GDM1 (cell line): ENCODE measurements around the gene TNFRSF1B.

Experiments
- DNase-seq: peaks from one replicate; lab custom pipeline; 2025; lab: John Stamatoyannopoulos, UW

Gene TNFRSF1B

DNA sequence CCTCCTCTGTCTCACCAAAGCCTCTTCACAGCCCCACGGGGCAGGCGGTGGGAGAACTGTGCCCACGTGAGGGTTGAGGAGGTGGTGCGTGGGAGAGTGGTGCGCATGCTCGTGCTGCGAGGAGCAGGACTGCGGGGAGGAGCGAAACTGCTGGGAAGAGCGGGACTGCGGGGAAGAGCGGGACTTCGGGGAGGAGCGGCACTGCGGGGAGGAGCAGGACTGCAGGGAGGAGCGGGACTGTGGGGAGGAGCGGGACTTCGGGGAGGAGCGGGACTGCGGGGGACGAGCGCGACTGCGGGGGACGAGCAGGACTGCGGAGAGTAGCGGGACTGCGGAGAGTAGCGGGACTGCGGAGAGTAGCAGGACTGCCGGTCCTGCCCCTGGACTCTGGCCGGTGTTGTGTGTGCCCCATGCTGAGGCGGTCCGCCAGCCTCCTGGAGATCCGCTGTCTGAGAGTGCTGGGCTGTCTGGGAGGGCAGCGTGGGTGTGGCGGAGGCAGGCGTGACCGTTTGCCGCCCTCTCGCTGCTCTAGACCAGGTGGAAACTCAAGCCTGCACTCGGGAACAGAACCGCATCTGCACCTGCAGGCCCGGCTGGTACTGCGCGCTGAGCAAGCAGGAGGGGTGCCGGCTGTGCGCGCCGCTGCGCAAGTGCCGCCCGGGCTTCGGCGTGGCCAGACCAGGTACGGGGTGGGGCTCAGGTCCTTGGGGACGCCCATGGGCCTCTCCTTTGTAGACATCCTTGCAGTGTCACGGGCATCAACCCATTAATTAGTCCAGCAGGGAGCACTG lies 24.6 kb downstream of the TNFRSF1B start:
- no peak for DNase-seq

DNA sequence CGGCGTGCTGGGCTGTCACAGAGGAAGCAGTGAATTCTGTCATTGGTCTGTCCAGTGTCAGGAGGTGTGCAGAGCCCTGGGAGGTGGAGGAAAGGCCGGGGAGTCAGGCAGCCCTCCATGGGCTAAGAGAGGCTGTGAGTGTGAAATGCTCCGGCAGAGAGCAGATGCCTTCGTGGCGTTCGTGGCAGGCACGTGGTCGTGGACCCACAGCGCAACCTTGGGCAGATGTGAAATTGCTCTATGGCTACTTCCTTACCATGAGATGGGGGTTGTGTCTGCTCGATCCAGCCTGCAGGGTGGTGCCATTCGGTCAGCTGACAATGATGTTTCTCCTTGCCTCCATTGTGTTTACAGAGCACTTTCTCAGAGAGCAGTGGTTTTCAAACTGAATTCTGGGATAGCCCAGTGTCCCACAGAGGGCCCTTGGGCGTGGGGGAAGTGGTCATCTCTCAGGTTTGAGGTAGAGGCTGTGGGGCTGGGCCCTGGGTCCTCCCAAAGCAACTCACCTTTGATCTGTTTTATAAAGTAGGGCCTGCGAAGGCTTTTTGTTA lies 27.9 kb downstream of the TNFRSF1B start:
- no peak for DNase-seq

DNA sequence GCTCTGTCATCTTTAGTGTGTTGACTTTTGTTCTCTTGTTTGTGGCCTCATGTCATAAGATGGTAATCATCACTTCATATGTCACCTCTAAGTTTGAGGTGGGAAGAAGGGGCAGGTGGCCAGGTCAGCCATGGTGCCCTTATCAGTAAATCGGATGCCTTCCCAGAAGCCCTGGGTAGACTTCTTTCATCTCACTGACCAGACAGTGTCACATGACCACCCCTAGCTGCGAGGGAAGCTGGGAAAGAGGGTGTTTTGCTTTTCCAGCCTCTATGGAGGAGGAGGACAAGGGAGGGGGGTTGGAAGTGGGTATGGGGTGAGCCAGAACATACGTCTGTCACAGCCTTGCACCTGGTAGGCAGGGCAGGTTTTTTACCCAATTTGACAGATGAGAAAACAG lies 28.6 kb downstream of the TNFRSF1B start:
- DNase-seq = no peak

DNA sequence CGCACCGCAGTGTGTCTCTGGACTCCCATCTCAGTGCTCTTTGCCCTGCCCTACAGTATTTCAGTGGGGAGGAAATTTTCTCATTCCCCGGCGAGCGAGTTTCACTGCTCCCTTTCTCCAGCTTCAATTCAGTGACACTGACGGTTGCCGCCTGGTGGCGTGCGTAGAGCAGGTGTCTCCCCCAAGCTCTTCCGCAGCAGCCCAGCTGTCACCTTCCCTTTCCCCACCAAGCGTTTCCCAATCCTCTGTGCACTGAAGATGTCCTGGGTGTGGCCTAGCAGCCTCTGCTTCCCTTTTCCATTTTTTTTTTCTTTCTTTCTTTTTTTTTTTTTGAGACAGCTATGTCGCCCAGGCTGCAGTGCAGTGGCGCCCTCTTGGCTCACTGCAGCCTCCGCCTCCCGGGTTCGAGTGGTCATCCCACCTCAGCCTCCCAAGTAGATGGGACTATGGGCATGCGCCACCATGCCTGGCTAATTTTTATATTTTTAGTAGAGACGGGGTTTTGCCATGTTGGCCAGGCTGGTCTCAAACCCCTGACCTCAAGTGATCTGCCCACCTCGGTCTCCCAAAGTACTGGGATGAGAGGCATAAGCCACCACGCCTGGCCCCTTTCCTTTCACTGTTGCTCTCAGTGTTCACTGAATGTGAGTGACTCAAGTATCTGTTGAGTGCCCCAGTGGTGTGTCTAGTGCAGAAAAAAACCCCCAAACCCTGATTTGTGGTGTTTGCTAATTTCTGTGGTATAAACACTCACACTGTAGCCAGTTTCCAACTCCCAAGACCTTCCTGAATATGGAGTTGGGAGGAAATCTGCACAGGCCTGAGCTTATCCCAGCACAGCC lies 30.1 kb downstream of the TNFRSF1B start:
- no peak for DNase-seq

DNA sequence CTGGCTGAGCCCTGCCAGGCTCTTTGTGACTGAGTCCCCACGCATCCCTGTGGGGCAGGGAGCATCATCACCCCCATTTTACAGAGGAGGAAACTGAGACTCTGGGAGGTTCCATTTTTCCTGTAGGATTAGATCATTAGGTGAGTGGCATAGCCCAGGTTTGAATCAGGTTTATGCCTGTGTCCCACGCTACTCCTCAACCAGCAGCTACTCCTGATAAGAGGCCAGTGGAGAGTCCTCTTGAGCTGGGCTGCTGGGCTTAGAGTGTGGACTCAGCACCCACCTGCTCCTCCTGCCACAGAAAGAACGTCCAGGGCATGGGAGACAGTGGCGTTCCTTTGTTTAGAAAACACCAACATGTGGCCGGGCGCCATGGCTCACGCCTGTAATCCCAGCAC lies 30.7 kb downstream of the TNFRSF1B start:
- no peak for DNase-seq

DNA sequence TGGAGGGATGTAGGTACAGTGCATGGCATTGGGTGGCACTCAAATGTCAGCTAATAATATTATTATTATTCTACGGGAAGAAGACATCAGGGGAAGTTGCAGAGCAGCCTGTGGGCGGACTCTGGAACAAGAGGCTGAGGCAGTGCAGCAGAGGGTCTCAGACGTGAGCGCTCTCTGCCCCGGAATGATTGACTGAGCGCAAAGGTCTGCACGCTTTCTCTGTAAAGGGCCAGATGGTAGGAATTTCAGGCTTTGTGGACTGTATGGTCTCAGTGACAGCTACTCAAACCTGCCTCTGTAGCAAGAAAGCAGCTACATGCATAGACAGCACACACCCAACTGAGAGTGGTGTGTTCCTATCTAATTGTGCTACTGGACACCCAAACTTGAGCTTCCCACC lies 33.4 kb downstream of the TNFRSF1B start:
- no peak for DNase-seq

DNA sequence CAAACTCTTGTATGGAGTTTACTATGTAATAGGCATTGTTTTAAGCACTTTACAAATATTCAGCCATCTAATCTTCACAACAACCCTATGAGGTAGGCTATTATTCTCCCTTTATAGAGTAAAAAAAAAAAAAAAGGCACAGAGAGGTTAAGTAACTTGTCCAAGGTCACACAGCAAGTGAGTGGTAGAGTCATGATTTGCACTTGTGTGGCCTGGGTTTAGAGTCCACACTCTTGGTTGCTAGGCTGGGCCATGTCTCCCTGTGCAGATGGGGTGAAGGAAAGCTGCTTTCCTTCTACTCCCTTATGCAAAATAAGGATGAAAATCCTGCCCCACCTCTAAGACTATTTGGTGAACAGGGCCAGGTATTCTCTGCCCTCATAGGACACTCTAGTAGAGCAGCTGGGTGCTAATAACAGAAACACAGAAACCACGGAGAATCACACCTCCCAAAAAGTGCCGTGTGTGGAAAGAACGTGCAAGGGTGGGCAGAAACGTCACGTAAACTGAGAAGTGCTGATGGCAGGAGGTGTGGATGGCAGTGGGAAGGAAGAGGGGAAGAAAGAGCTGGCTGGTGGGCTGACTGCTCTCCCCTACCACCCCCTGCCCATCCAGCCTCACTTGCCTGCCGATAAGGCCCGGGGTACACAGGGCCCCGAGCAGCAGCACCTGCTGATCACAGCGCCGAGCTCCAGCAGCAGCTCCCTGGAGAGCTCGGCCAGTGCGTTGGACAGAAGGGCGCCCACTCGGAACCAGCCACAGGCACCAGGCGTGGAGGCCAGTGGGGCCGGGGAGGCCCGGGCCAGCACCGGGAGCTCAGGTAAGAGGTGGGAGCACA lies 34.8 kb downstream of the TNFRSF1B start:
- DNase-seq = no peak

DNA sequence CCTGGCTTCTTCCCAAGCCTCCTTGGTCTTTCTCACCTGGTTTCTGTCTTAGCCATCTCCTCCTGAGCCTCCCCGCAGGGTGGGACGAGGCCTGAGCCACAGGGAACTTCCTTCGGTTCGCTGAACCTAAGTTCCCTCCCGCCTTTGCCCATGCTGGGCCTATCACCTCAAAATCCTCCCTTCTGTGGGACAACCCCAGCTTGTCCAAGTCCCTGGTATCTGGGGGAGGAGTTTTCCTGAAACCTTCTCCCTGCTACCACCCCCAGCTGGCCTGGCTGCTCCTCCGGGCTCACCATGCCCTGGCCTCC lies 35.4 kb downstream of the TNFRSF1B start:
- no peak for DNase-seq

DNA sequence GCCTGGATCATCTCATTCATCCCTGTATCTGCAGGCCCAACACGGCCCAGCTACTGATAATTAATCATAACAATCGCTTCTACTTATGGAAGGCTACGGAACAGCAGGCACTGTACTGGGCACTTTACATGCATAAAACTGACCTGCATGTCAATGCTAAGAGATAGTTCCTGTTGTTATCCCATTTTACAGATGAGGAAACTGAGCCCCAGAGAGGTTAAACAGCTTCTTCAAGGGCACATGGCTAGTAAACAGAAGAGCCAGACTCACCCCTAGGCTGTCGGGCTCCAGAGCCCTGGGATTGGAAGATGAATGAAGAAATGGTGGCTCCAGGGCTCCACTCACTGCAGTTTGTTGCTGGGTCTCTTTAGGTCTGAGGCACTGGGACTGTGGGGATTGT lies 35.8 kb downstream of the TNFRSF1B start:
- no peak for DNase-seq

DNA sequence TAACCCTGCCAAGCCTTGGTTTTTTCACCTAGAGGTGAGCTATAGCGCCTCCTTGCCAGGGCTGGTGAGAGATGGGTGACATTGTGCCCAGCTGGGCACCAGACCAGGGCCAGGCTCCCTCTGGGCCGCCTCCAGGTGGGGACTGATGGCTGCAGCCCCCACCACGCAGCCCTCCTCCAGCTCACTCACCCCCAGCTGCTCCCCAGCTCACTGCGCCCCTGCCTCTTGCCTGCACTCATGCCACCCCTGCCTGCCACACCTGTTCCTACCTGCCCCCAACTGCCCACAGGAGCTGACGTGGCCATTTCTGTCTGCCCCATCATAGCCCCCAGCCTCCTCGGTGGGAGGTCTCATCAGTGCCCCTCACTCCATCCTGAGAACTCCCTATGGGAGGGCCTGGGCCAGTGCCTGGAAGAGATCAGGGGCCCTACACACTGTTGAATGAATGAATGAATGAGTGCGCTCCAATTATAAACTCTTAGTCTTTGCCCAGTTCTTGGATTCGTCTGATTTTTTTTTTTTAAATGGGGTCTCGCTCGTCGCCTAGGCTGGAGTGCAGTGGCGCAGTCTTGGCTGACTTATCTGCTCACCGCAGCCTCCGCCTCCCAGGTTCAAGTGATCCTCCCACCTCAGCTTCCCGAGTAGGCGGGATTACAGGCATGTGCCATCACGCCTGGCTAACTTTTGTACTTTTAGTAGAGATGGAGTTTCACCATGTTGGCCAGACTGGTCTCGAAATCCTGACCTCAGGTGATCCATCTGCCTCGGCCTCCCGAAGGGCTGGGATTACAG lies 36.6 kb downstream of the TNFRSF1B start:
- no peak for DNase-seq

DNA sequence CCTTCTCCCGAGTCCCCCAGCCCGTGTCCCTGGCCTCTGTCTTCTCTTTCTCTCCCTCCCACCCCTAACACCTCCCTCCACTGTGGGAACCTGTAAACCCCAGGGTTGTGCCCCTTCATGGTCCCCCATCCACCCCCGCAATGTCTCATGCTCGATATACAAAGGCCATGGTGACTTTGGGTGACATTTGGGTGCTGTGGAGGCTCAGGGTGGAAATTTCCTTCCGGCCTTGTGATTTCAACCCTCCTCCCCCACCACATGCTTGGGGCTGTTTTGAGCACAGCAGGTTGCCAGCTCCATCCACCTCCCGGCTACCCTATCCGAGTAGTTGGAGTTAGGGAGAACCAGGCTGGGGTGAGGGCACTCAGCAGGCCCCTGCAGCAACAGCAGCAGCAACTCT lies 37.3 kb downstream of the TNFRSF1B start:
- DNase-seq = no peak

DNA sequence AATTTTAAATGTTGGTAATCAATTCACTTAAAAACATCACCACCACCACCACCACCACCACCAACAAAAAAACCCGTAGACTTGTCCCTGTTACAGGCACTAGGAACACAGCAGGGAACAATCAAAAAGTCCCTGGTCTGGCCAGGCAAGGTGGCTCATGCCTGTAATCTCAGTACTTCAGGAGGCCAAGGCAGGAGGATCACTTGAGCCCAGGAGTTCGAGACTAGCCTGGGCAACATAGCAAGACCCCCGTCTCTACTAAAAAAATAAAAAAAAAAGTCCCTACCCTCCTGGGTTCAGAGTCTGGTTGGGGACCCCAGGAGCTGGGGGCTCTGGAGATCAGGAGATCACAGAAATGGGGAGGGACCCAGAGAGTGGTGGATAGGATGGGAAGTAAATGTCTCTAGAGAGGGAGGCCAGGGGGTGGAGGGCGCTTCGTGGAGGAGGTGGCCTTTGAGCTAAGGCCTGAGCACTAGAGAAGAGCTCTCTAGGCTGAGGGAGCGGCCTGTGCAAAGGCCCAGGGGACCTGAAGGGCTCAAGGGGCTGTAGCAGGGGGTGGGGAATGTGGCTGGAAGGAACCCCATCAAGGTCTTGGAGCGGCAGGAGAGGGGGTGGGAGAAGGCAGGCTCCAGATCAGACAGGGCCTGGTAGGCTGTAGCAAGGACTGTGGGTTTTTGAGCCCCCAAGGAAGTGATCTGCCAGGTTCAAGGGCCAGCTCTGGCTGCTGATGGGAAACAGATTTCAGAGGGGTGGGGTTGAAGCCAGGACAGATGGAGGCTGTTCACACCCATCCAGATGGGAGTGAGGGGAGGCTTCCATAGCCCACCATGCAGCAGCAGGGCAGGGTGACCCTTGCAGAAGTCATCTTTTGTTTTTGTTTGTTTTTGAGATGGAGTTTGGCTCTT lies 38.2 kb downstream of the TNFRSF1B start:
- DNase-seq = no peak

DNA sequence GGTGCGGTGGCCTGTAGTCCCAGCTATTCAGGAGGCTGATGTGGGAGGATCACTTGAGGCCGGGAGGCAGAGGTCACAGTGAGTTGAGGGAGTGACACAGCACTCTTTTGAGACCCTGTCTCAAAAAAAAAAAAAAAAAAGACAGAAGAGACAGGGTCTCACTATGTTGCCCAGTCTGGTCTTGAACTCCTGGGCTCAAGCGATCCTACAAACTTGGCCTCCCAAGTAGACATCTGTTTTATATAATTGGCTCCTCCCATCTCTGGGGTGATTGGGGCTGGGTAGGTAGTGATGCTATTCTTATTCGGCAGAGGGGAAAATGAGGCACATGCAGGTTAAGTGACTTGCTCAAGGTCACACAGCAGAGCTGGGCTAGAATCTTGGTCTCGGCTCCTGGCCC lies 39.4 kb downstream of the TNFRSF1B start:
- no peak for DNase-seq

DNA sequence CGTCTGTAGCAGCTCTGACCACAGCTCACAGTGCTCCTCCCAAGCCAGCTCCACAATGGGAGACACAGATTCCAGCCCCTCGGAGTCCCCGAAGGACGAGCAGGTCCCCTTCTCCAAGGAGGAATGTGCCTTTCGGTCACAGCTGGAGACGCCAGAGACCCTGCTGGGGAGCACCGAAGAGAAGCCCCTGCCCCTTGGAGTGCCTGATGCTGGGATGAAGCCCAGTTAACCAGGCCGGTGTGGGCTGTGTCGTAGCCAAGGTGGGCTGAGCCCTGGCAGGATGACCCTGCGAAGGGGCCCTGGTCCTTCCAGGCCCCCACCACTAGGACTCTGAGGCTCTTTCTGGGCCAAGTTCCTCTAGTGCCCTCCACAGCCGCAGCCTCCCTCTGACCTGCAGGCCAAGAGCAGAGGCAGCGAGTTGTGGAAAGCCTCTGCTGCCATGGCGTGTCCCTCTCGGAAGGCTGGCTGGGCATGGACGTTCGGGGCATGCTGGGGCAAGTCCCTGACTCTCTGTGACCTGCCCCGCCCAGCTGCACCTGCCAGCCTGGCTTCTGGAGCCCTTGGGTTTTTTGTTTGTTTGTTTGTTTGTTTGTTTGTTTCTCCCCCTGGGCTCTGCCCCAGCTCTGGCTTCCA lies 40.1 kb downstream of the TNFRSF1B start:
- DNase-seq = no peak

DNA sequence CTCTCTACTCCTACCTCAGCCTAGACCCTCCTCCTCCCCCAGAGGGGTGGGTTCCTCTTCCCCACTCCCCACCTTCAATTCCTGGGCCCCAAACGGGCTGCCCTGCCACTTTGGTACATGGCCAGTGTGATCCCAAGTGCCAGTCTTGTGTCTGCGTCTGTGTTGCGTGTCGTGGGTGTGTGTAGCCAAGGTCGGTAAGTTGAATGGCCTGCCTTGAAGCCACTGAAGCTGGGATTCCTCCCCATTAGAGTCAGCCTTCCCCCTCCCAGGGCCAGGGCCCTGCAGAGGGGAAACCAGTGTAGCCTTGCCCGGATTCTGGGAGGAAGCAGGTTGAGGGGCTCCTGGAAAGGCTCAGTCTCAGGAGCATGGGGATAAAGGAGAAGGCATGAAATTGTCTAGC lies 41.5 kb downstream of the TNFRSF1B start:
- DNase-seq = no peak

DNA sequence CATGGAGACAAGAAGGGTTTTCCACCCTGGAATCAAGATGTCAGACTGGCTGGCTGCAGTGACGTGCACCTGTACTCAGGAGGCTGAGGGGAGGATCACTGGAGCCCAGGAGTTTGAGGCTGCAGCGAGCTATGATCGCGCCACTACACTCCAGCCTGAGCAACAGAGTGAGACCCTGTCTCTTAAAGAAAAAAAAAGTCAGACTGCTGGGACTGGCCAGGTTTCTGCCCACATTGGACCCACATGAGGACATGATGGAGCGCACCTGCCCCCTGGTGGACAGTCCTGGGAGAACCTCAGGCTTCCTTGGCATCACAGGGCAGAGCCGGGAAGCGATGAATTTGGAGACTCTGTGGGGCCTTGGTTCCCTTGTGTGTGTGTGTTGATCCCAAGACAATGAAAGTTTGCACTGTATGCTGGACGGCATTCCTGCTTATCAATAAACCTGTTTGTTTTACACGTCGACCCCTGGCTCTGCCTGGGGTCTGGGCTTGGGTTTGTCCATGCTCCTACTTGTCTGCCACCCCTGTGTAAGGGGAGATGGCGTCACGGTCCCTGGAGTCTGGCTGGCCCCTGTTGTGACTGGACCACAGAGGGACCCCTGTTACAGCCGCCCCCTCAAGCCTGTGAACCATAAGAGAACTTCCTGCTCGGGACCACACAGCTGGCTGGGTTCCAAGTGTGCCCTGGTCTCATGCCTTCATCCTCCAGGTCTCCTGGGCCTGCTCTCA lies 42.1 kb downstream of the TNFRSF1B start:
- DNase-seq = peak; percentile 67

DNA sequence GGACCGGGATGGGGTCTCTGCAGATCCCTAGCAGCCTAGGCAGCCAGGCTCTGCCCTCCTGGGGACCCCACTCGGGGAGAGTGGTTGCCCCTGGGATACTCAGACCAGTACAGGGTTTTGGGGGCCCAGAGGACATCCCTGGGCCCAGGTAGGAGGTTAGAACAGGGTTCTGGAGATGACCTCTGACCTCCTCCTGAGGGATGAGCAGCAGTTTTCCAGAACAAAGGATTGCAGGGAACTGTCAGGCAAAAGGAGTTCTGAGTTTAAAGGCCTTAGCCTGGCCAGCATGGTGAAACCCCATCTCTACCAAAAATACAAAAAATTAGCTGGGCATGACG lies 42.7 kb downstream of the TNFRSF1B start:
- DNase-seq = no peak

DNA sequence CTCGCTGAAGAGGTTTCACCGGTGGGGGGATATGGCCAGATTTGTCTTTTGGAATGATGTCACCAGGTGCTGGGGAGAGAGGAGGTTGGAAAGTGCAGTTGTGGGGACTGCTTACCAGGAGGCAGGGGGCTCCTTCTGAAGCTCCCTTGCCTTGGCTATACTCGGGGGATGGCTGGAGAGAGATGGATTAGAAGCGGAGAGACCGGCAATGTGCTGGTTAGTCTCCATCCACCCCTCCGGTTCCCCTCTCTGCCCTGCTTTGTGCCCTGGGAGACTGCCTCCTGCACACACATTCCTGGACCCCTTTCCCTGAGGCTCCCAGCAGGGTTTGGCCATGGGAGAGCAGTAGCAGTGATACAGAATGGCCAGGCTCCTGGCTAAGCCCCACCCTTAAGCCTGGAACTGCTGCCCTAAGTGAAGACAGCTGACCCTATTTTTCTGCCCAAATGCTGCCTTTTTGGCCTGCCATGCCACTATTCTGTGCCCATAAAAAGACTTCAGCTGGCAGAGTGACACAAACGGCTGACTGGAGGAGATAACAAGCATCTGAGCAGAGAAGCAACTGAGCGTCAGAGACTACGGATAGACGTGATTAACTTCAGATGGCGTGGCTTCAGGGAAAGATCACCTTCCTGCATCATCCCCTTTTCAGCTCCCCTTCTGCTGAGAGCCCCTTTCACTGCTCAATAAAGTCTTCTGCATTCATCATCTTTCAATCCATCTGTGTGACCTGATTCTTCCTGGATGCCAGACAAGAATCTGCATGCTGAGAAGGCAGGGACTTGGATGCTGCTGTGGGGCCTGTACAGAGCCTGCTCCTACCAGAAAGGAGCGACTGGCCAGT lies 48.5 kb downstream of the TNFRSF1B start:
- DNase-seq = no peak

DNA sequence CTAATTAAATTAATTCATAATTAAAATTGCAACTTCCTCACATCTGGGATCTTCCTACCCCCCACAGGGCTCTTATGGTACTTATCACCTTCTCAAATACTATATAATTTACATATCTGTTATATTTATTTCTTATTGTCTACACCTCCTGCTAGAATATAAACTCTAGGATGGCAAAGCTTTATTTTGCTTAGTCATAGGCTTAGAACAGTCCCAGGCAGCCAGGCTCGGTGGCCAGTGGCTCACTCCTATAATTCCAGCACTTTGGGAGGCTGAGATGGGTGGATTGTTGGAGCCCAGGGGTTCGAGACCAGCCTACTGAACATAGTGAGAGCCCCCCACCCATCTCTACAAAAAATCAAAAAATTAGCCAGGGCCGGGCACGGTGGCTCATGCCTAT lies 53.0 kb downstream of the TNFRSF1B start:
- no peak for DNase-seq
